SK-N-SH (cell line): ENCODE results near the gene RNF113B. TPM values are rescaled to one million over a fixed set of nuclear protein-coding genes. Genes with fewer than 3 reads are reported as not detected.

Experiments
- CTCF ChIA-PET: fragments of 300-600, 350-600 bp; formaldehyde crosslinking; extraction: SDS; loops from one replicate; lab custom pipeline; 2021; lab: Yijun Ruan, JAX
- POLR2A ChIA-PET: fragments of 350-600 bp; sonication (Branson Sonifier 250); formaldehyde crosslinking; extraction: SDS; loops from one replicate; lab custom pipeline; 2020; ENCODE audit warnings: antibody characterized with exemption, inconsistent platforms; lab: Yijun Ruan, JAX
- DNase-seq: peaks from one replicate; pipeline ENCODE4 v3.0.0; 2012
- H2AFZ ChIP-seq: fragments of 200-600 bp; sonication (generic); 2 replicates; pipeline ENCODE4 v1.8.1; 2016; ENCODE audit warnings: antibody characterized with exemption, mild to moderate bottlenecking, low read depth
- H3F3A ChIP-seq: fragments of 200-600 bp; sonication (generic); replicated peaks from 2 replicates; pipeline ENCODE3; 2016; ENCODE audit warnings: antibody characterized with exemption, mild to moderate bottlenecking; ENCODE audit not compliant: insufficient read depth
- H3K27ac ChIP-seq, 2 experiments: fragments of 200-500 bp in 1 of 2; fragments of 200-600 bp in 1 of 2; sonication (Bioruptor generic) in 1 of 2; sonication (generic), shearing (Covaris generic) in 1 of 2; 2 replicates each; pipeline versions ENCODE4 v1.5.1 to v1.6.1; 2014 to 2016; ENCODE audit warnings: low read depth in 2 of 2, inconsistent platforms in 1 of 2, low read length in 1 of 2, mild to moderate bottlenecking in 1 of 2, mixed read lengths in 1 of 2
- H3K27me3 ChIP-seq: fragments of 200-600 bp; sonication (generic), shearing (Covaris generic); 2 replicates; pipeline ENCODE4 v1.6.1; 2016; ENCODE audit warnings: mixed run types; ENCODE audit not compliant: insufficient read depth
- H3K36me3 ChIP-seq, 2 experiments: fragments of 200-500 bp in 1 of 2; fragments of 200-600 bp in 1 of 2; sonication (Bioruptor generic) in 1 of 2; sonication (generic) in 1 of 2; replicated peaks in 1 of 2; 2 replicates each; pipeline versions ENCODE3 to v1.5.1; 2014 to 2016; ENCODE audit warnings: low read length in 1 of 2, mild to moderate bottlenecking in 1 of 2; ENCODE audit not compliant: insufficient read depth in 2 of 2, control insufficient read depth in 1 of 2
- H3K4me1 ChIP-seq, 2 experiments: fragments of 200-500 bp in 1 of 2; fragments of 200-600 bp in 1 of 2; sonication (Bioruptor generic) in 1 of 2; sonication (generic), shearing (Covaris generic) in 1 of 2; 2 replicates each; pipeline versions ENCODE4 v1.5.1 to v1.6.1; 2014 to 2016; ENCODE audit warnings: low read depth in 1 of 2, low read length in 1 of 2, mixed run types in 1 of 2; ENCODE audit not compliant: insufficient read depth in 2 of 2, control insufficient read depth in 1 of 2
- H3K4me2 ChIP-seq: fragments of 200-600 bp; sonication (generic), shearing (Covaris generic); 2 replicates; pipeline ENCODE4 v1.6.1; 2017; ENCODE audit warnings: mixed run types
- H3K4me3 ChIP-seq, 2 experiments: fragments of 200-500 bp in 1 of 2; fragments of 200-600 bp in 1 of 2; sonication (Bioruptor generic) in 1 of 2; sonication (generic), shearing (Covaris generic) in 1 of 2; 2 replicates each; pipeline versions ENCODE4 v1.5.1 to v1.8.1; 2014 to 2016; ENCODE audit warnings: low read depth in 2 of 2, inconsistent platforms in 1 of 2, low read length in 1 of 2, mild to moderate bottlenecking in 1 of 2, mixed read lengths in 1 of 2, moderate library complexity in 1 of 2
- H3K79me2 ChIP-seq: fragments of 200-600 bp; sonication (generic); 2 replicates; pipeline ENCODE4 v1.8.1; 2017; ENCODE audit warnings: mild to moderate bottlenecking; ENCODE audit not compliant: insufficient read depth
- H3K9ac ChIP-seq: fragments of 200-600 bp; sonication (generic); 2 replicates; pipeline ENCODE4 v1.6.1; 2017; ENCODE audit warnings: mixed run types
- H3K9me2 ChIP-seq: fragments of 200-600 bp; sonication (generic); 2 replicates; pipeline ENCODE4 v1.6.1; 2017; ENCODE audit warnings: mixed run types
- H3K9me3 ChIP-seq: fragments of 200-600 bp; sonication (generic); 2 replicates; pipeline ENCODE4 v1.6.1; 2017; ENCODE audit warnings: mixed run types, mild to moderate bottlenecking, moderate library complexity
- H4K20me1 ChIP-seq: fragments of 200-600 bp; sonication (generic); 2 replicates; pipeline ENCODE4 v1.6.1; 2017; ENCODE audit warnings: mild to moderate bottlenecking, mixed run types; ENCODE audit not compliant: insufficient read depth
- CHD2 ChIP-seq: fragments of 150-350 bp; IDR thresholded peaks from 2 replicates; pipeline ENCODE4 v1.6.1; 2018; ENCODE audit warnings: low read length; ENCODE audit not compliant: partially characterized antibody
- CTCF ChIP-seq: fragments of 200-600 bp; sonication (generic); IDR thresholded peaks from 2 replicates; pipeline ENCODE4 v1.6.1; 2017; ENCODE audit warnings: antibody characterized with exemption, mild to moderate bottlenecking, moderate library complexity
- ELF1 ChIP-seq: IDR thresholded peaks from 2 replicates; pipeline ENCODE4 v1.4.0; 2012
- EP300 ChIP-seq, 2 experiments: IDR thresholded peaks; 2 replicates each; pipeline versions ENCODE4 v1.4.0 to v1.6.1; 2012; ENCODE audit warnings: borderline replicate concordance in 1 of 2, low read depth in 1 of 2, low read length in 1 of 2
- EZH2phosphoT487 ChIP-seq: fragments of 200-600 bp; sonication (generic); IDR thresholded peaks from 2 replicates; pipeline ENCODE4 v1.6.1; 2017; ENCODE audit warnings: low read depth, mixed run types, mild to moderate bottlenecking, antibody characterized with exemption, moderate library complexity, borderline replicate concordance
- FOXJ3 ChIP-seq: sonication (generic); formaldehyde crosslinking; IDR thresholded peaks from 2 replicates; pipeline ENCODE4 v1.5.1; 2020; ENCODE audit warnings: mild to moderate bottlenecking, missing genetic modification reagents
- FOXM1 ChIP-seq: IDR thresholded peaks from 2 replicates; pipeline ENCODE4 v1.4.0; 2012; ENCODE audit warnings: low read depth, mild to moderate bottlenecking
- IRF3 ChIP-seq: fragments of 150-350 bp; IDR thresholded peaks from 2 replicates; pipeline ENCODE4 v1.6.1; 2016; ENCODE audit warnings: mild to moderate bottlenecking, low read depth, low read length
- MXI1 ChIP-seq: IDR thresholded peaks from 2 replicates; pipeline ENCODE4 v1.6.1; 2012; ENCODE audit warnings: mild to moderate bottlenecking, low read depth, low read length, improper control_type of control experiment
- PBX3 ChIP-seq: IDR thresholded peaks from 2 replicates; pipeline ENCODE4; 2012
- POLR2AphosphoS5 ChIP-seq: IDR thresholded peaks from 2 replicates; pipeline ENCODE4 v1.6.1; 2012; ENCODE audit warnings: low read depth, low read length
- RAD21 ChIP-seq: IDR thresholded peaks from 2 replicates; pipeline ENCODE4 v1.6.1; 2012; ENCODE audit warnings: mild to moderate bottlenecking, low read length
- RCOR1 ChIP-seq: fragments of 150-350 bp; IDR thresholded peaks from 2 replicates; pipeline ENCODE4 v1.6.1; 2017; ENCODE audit warnings: antibody characterized with exemption, low read length
- TAF1 ChIP-seq: IDR thresholded peaks from 2 replicates; pipeline ENCODE4 v1.6.1; 2012; ENCODE audit warnings: low read depth, mild to moderate bottlenecking, low read length, moderate library complexity, borderline replicate concordance
- TCF12 ChIP-seq: IDR thresholded peaks from 2 replicates; pipeline ENCODE4 v1.4.0; 2012
- WGBS: methylation state at CpG from one replicate; pipeline ENCODE4 v1.1.6; 2017; ENCODE audit warnings: low lambda C conversion rate; 5-methylcytosine and 5-hydroxymethylcytosine counted together
- polyA plus RNA-seq, 3 experiments: library from polyadenylated mRNA; depleted of rRNA; stranded (reverse); fragments of >200 nt; gene quantifications; 2 replicates each; pipeline ENCODE4 v1.2.3, GENCODE V29; 2012
- TF ChIP-seq, protein P1 (sequence below): IDR thresholded peaks from 2 replicates; pipeline ENCODE4 v1.4.0; 2012; ENCODE audit warnings: low read depth, borderline replicate concordance
- TF ChIP-seq, protein P2 (sequence below): IDR thresholded peaks from 2 replicates; pipeline ENCODE4 v1.4.0; 2012; ENCODE audit warnings: low read depth, borderline replicate concordance

Gene RNF113B
- polyA plus RNA-seq, 1 of the 3 experiments (the other 2 are of a cell fraction), result not detected

GRCh38 chr13:98201189-98201588, 24.1 kb upstream of the RNF113B start:
- Histone ChIP-seq H3K4me1 (no peaks in the 10 kb centered on the region; a peak in 1 of 4 replicates), H2AFZ (no peak overlapping the region), H3K27me3 (no peaks in the 10 kb centered on the region), H3K27ac (no peak overlapping the region), H3K79me2 (peaks cover 54% of the 10 kb centered on the region), H3K9me3 (peaks cover 5% of the 10 kb centered on the region), H3K9me2 (no peaks in the 10 kb centered on the region), H3K4me2 (no peak overlapping the region), H3K36me3 (peaks cover 0 to 10% of the 10 kb centered on the region in 2 experiments), H3F3A (peaks cover under 1% of the 10 kb centered on the region), H4K20me1 (no peaks in the 10 kb centered on the region), H3K4me3 (no peak overlapping the region), H3K9ac (no peak overlapping the region)
- TF ChIP-seq, protein P1, sequence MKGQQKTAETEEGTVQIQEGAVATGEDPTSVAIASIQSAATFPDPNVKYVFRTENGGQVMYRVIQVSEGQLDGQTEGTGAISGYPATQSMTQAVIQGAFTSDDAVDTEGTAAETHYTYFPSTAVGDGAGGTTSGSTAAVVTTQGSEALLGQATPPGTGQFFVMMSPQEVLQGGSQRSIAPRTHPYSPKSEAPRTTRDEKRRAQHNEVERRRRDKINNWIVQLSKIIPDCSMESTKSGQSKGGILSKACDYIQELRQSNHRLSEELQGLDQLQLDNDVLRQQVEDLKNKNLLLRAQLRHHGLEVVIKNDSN, result no peak
- TF ChIP-seq RCOR1 (no peak), CHD2 (no peak), TAF1 (no peak), PBX3 (no peak), FOXM1 (no peak), POLR2AphosphoS5 (no peak), ELF1 (no peak), EZH2phosphoT487 (no peak), RAD21 (no peak), TCF12 (no peak), CTCF (no peak), MXI1 (no peak), IRF3 (no peak), FOXJ3 (CRISPR knock-in tag) (no peak), EP300 (IDR thresholded peaks at IDR 0.05; ENCODE audit: borderline replicate concordance in 1 of 2, low read depth in 1 of 2, low read length in 1 of 2) (no peak)
- TF ChIP-seq, protein P2, sequence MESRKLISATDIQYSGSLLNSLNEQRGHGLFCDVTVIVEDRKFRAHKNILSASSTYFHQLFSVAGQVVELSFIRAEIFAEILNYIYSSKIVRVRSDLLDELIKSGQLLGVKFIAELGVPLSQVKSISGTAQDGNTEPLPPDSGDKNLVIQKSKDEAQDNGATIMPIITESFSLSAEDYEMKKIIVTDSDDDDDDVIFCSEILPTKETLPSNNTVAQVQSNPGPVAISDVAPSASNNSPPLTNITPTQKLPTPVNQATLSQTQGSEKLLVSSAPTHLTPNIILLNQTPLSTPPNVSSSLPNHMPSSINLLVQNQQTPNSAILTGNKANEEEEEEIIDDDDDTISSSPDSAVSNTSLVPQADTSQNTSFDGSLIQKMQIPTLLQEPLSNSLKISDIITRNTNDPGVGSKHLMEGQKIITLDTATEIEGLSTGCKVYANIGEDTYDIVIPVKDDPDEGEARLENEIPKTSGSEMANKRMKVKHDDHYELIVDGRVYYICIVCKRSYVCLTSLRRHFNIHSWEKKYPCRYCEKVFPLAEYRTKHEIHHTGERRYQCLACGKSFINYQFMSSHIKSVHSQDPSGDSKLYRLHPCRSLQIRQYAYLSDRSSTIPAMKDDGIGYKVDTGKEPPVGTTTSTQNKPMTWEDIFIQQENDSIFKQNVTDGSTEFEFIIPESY, result no peak
- no peak for DNase-seq
- 90% methylated on average over 8 of the region's 8 CpGs for WGBS
- ChIA-PET CTCF (no interaction called here), POLR2A (no interaction called here)
